Measurements from ENCODE around the gene TFCP2L1.

TFCP2L1 gene

GRCh38 chr2:121266543-121267106, 18.4 kb downstream of the TFCP2L1 start:
- DNase-seq (ENCODE audit: low spot score) = no peak

GRCh38 chr2:121263996-121264715, 20.8 kb downstream of the TFCP2L1 start:
- no peak for DNase-seq (ENCODE audit: low spot score)

DNA sequence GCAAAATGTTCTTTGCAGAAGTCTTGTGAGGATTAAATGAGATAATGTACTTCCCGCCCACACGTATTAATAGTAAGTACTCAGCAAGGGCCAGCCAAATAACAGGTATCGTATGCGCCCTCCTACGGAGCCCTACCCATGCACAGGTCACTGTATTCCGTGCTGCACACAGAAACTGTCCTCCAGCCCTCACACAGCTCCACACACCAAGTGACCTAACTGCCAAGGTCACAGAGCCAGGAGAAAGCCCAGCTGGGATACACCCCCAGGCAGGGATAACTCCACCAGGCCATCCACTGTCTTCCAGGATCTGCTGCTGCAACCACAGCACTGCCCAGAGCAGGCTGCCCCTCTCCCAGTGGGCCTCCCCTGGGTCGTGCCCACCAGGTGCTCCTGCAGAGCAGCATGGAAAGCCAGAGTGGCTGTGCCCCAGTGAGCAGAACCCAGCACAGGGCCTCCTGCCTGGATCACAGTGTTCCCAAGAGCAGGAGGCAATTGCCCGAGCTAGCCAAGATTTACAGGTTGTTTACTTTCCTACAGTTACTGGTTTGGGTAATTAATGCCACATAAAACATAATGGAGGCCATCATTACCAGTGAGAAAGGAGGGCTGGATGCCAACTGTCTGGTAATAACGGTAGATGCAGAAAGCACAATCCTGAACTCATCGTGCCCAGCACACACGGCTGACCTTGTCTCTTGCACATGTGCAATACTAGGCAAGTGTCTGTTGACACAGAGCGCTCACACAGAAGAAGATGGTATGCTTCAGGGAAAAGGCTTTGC, 24.4 kb downstream of the TFCP2L1 start:
- no peak for DNase-seq (ENCODE audit: low spot score)

DNA sequence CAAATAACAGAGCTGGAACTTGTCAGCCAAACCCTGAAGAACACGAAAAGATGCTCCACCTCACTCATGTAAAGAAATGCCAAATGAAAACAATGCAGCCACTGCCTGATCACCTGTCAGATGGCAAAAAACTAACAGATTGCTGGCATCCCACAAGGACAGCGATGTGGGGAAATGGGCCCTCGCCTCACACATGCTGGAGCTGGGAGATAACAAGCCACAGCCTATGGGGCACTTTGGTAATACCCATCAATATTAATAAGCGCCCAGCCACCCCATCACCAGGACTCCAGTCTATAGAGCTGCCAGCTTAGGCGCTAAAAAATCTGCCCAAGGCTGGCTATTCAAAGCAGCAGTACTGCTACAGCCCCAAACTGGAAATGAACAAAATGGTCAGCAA, 27.0 kb downstream of the TFCP2L1 start:
- DNase-seq (ENCODE audit: low spot score) = no peak

GRCh38 chr2:121257480-121257840, 27.5 kb downstream of the TFCP2L1 start:
- no peak for DNase-seq (ENCODE audit: low spot score)

DNA sequence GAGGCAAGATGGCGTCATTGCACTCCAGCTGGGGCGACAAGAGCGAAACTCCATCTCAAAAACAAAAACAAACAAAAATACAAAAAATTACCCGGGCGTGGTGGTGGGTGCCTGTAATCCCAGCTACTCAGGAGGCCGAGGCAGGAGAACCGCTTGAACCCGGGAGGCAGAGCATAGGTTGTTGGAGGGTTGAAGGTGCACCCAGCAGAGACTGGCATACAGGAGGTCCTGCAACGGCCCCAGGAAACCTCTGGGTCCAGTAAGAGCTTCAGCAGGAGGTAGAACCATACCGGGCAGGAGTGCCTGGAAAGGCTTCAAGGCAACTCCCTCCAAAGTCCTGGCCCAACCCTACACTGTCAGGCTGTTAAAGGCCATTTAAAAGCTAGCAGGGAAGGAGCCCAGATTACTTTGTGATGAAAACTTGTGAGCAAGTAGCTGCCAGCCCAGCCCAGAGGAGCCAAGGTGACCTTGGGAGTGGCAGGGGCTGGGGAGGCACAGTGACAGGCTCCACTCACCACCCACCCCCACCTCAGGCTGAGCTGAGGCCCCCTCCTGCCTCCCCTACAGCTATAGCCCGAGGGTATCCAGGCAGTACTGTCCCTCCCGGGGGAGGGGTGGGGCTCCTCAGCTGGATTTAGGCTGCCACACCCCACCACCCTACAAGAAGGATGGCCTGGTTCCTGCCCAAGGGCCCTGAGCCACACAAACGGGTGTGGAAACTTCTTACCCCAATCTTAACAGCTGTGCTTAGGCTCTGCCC, 28.1 kb downstream of the TFCP2L1 start:
- DNase-seq (ENCODE audit: low spot score) = no peak

DNA sequence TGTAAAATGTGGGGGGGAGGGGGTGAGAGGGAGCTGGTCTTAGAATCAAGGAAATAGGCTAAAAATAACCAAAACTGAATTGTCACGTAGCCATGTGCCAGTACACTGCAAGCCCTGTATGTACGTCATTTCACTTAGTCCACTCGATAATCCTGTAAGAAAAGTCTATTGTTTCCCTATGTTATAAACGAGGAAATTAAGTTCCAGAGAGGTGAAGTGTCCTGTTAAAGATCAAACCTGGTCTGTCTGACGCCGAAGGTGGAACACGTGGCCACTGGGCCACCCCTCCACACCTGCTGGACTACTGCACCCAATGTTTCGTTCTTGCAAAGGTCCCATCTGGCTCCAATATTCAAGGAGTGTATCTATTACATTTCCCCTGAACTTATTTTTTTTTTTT, 29.6 kb downstream of the TFCP2L1 start:
- no peak for DNase-seq (ENCODE audit: low spot score)

- no peak for DNase-seq (ENCODE audit: low spot score)
These were observed 30.3 kb downstream of the TFCP2L1 start for GRCh38 chr2:121254748-121255147.

- no peak for DNase-seq (ENCODE audit: low spot score)
These were observed 31.2 kb downstream of the TFCP2L1 start for GRCh38 chr2:121253674-121254240.

GRCh38 chr2:121253021-121253673, 31.9 kb downstream of the TFCP2L1 start:
- DNase-seq (ENCODE audit: low spot score) = no peak

GRCh38 chr2:121251497-121251896, 33.5 kb downstream of the TFCP2L1 start:
- DNase-seq (ENCODE audit: low spot score) = no peak

- no peak for DNase-seq (ENCODE audit: low spot score)
These were observed 36.1 kb downstream of the TFCP2L1 start for GRCh38 chr2:121248766-121249343.

GRCh38 chr2:121247971-121248370, 37.0 kb downstream of the TFCP2L1 start:
- DNase-seq (ENCODE audit: low spot score) = no peak

- no peak for DNase-seq (ENCODE audit: low spot score)
These were observed 37.5 kb downstream of the TFCP2L1 start for GRCh38 chr2:121247534-121247933.

DNA sequence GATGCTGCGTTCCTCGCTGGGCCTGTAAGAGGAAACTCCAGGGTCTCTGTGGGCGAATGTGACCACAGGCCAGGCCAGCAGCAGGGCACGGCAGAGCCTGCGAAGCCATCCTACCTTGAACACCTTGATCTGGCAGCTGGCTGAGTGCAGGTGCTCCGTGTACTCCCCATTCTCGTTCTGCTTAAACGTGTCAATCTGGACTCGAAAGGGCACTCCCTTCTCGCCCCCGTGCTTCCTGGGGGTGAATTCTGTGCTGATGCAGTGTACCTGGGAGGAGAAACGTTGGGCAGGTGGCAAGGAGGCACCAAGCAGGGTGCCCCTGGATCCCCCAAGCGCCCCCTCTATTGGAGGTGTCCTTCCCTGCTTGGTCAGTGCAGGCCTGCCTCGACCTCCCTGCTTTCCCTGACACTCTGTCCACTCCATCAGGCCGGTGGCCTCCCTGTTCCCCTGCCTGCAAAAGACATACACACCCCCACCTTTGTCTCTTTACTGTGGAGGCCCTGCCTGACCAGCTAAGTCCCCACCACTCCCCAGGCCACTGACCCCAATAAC, 38.2 kb downstream of the TFCP2L1 start:
- no peak for DNase-seq (ENCODE audit: low spot score)

DNA sequence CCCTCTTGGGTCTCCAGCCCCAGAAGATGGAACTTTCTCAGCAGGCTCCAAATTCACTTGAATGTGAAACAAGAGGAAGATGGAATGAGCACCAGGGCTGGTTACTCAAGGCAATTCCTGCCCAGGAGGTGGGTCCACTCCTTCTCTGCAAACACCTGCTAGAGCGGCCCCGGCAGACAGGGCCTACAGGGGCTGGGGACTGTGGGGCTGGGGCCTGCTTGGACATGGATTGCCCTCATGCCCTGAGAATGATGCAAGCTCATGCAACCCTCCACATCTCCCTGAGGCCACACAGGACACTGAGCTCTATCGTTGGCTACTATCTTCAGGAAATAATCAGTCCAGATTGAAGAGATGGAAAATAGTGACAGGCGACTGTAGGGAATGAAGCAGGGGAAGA, 39.1 kb downstream of the TFCP2L1 start:
- DNase-seq (ENCODE audit: low spot score) = no peak

DNA sequence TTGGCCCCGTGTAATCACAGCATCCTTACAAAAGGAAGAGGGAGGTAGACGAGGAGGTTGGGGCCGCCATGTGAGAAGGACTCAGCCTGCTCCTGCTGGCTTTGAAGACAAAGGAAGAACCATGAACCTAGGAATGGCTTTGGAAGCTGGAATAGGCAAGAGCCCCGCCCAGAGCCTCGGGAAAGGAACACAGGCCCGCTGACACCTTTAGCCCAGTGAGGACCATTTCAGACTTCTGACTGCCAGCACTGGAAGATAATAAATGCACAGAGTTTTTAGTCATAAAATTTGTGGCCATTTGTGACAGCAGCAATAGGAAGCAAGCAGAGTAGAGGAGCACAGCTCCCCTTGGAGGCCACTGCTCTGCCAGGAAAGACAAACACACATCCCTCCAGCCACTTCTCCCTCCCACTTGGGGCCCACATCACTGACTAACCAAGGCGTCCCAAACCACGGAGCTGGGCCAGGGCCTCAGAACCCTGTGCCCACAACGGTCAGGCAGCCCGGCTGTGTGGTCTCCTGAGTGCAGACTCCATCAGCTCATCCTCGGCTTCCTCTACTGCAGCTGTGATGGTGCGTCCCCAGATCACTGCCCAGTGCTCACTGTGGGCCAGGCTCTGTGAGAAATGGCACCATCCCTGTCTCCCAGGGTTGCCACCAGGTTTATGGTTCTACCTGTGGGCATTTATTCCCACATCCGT, 39.7 kb downstream of the TFCP2L1 start:
- DNase-seq (ENCODE audit: low spot score) = no peak

- DNase-seq (ENCODE audit: low spot score) = no peak
These were observed 40.4 kb downstream of the TFCP2L1 start for GRCh38 chr2:121244616-121245015.

GRCh38 chr2:121243821-121244460, 41.1 kb downstream of the TFCP2L1 start:
- DNase-seq (ENCODE audit: low spot score) = no peak

- DNase-seq (ENCODE audit: low spot score) = no peak
These were observed 42.0 kb downstream of the TFCP2L1 start for GRCh38 chr2:121242976-121243375.
